Skeletal muscle tissue (tissue), 4 donors: ENCODE measurements around the gene TENM4. TPM values are rescaled to one million over a fixed set of nuclear protein-coding genes. Genes with fewer than 3 reads are reported as not detected.

Source experiments
- H3K27ac ChIP-seq: one replicate; pipeline ENCODE4 v1.7.0; 2013; ENCODE audit warnings: mild to moderate bottlenecking, low read depth, low read length, inconsistent platforms
- H3K27me3 ChIP-seq, 3 donors: one replicate each; pipeline ENCODE4 v1.7.0; 2013; ENCODE audit warnings: low read length in 3 of 3; ENCODE audit not compliant: control insufficient read depth in 3 of 3, insufficient read depth in 3 of 3
- H3K36me3 ChIP-seq, 3 donors: one replicate each; pipeline ENCODE4 v1.7.0; 2013; ENCODE audit warnings: low read length in 3 of 3; ENCODE audit not compliant: control insufficient read depth in 3 of 3, insufficient read depth in 3 of 3
- H3K4me1 ChIP-seq, 3 donors: one replicate each; pipeline ENCODE4 v1.7.0; 2013; ENCODE audit warnings: low read length in 3 of 3, mild to moderate bottlenecking in 3 of 3; ENCODE audit not compliant: control insufficient read depth in 3 of 3, insufficient read depth in 3 of 3
- H3K4me3 ChIP-seq, 3 donors: one replicate each; pipeline ENCODE4 v1.7.0; 2013; ENCODE audit warnings: low read length in 3 of 3
- H3K9ac ChIP-seq, 3 donors: one replicate each; pipeline ENCODE4 v1.7.0; 2013; ENCODE audit warnings: low read length in 3 of 3, mild to moderate bottlenecking in 3 of 3, moderate library complexity in 2 of 3, low read depth in 1 of 3
- H3K9me3 ChIP-seq, 3 donors: one replicate each; pipeline ENCODE4 v1.7.0; 2013; ENCODE audit warnings: low read length in 3 of 3; ENCODE audit not compliant: control insufficient read depth in 3 of 3
- total RNA-seq: library from RNA; depleted of rRNA; stranded (reverse); fragments of >200 nt; gene quantifications from one replicate; pipeline ENCODE4 v1.2.3, GENCODE V29; 2014
- donor health status: Osteomylitis.

TENM4 gene
- total RNA-seq, 1 donor from 2014 or later = 18.3 TPM

- Histone ChIP-seq H3K36me3 (no peaks in the 10 kb centered on the region), H3K4me1 (no peaks in the 10 kb centered on the region), H3K9ac (no peak overlapping the region), H3K27ac (no peak overlapping the region), H3K27me3 (peaks cover 2 to 3% (median 2%) of the 10 kb centered on the region in 3 donors), H3K9me3 (no peaks in the 10 kb centered on the region), H3K4me3 (no peak overlapping the region)
Observed at GRCh38 chr11:78708388-78708787, 732.4 kb downstream of the TENM4 start.

DNA sequence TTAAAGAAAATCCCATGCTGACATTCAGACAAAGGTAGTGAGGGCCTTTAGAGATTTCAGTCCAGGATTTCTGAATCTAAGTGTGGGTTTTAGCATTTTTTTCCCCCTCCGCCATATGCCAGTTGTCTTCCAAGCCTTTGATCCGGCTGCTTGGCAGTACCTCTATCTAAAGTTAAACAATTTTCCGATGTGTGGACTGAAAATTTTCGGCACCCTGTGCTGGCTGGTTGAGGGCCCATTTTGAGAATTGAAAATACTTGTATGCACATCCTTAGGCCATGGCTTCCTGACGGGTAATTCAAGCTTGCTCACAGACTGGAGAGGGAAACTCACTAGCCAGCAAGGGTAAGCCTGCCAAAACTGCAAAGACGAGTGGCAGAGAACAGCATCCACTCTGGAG, 734.3 kb downstream of the TENM4 start:
- Histone ChIP-seq H3K4me3 (no peak overlapping the region), H3K27me3 (peaks cover 0 to 2% (median 2%) of the 10 kb centered on the region in 3 donors), H3K4me1 (no peaks in the 10 kb centered on the region), H3K27ac (no peak overlapping the region), H3K9me3 (no peaks in the 10 kb centered on the region), H3K36me3 (peaks cover 0 to under 1% (median 0%) of the 10 kb centered on the region in 3 donors), H3K9ac (no peak overlapping the region)

DNA sequence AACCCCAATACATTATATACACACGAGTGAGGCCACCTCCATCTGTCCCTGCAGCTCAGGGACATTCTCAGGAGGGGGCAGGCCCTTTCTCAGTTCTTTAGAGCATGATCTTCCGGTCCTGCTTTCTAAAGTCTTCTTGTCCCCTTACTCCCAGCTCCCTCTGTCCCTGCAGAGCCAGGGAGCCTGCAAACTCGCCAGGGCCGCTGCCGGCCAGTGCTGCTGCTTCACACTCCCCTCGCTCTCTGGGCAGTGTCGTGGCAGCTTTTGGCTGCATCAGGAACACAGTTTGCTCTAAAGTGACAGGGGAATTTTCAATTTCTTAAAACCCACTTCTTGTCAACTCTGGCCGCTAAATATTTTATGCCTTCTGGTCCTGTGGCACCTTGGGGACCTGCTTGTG, 736.0 kb downstream of the TENM4 start:
- H3K9ac ChIP-seq = no peak overlapping the region
- H3K9me3 ChIP-seq = no peaks in the 10 kb centered on the region
- no peaks in the 10 kb centered on the region for H3K4me1 ChIP-seq
- H3K27me3 ChIP-seq = peaks cover 0 to 2% (median 0%) of the 10 kb centered on the region in 3 donors
- no peak overlapping the region for H3K4me3 ChIP-seq
- no peak overlapping the region for H3K27ac ChIP-seq
- peaks cover 0 to 2% (median 0%) of the 10 kb centered on the region in 3 donors for H3K36me3 ChIP-seq

DNA sequence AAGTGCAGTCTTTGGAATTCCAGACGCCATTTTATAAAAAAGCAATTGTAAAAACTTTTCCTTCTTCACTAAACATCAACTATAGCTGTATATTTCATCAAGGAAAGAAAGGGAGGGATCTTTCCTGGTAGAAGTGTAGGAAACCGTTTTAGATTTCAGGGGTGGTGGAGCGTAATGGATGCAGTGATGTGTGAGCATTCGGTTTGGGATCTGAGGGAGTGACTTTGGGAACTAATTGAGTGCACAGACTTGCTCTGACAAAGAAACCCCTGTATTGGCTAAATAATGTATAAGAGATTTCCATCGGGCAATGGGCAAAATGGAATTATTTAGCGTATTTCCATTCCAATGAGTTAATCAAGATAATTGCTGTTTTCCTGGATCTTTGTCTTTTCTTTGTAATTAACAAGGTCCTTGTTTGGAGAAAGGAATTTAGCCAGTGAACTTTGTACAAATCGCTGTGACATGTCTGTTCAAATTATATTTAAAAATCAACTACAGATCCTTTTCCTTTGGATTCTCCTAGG, 741.2 kb downstream of the TENM4 start:
- H3K27ac ChIP-seq = no peak overlapping the region
- H3K4me3 ChIP-seq = no peak overlapping the region
- no peaks in the 10 kb centered on the region for H3K9me3 ChIP-seq
- H3K4me1 ChIP-seq = no peaks in the 10 kb centered on the region
- peaks cover 0 to 2% (median 0%) of the 10 kb centered on the region in 3 donors for H3K36me3 ChIP-seq
- H3K27me3 ChIP-seq = no peaks in the 10 kb centered on the region
- no peak overlapping the region for H3K9ac ChIP-seq

GRCh38 chr11:78698612-78699011, 742.2 kb downstream of the TENM4 start:
- no peaks in the 10 kb centered on the region for H3K9me3 ChIP-seq
- peaks cover 0 to 2% (median 0%) of the 10 kb centered on the region in 3 donors for H3K36me3 ChIP-seq
- no peak overlapping the region for H3K27ac ChIP-seq
- no peaks in the 10 kb centered on the region for H3K4me1 ChIP-seq
- H3K27me3 ChIP-seq = no peaks in the 10 kb centered on the region
- no peak overlapping the region for H3K4me3 ChIP-seq
- no peak overlapping the region for H3K9ac ChIP-seq

- no peak overlapping the region for H3K27ac ChIP-seq
- no peaks in the 10 kb centered on the region for H3K9me3 ChIP-seq
- H3K36me3 ChIP-seq = no peaks in the 10 kb centered on the region
- H3K4me3 ChIP-seq = no peak overlapping the region
- no peak overlapping the region for H3K9ac ChIP-seq
- no peaks in the 10 kb centered on the region for H3K27me3 ChIP-seq
- H3K4me1 ChIP-seq = no peaks in the 10 kb centered on the region
Observed at GRCh38 chr11:78696177-78696576, 744.7 kb downstream of the TENM4 start.

- Histone ChIP-seq H3K9ac (no peak overlapping the region), H3K36me3 (no peaks in the 10 kb centered on the region), H3K27me3 (no peaks in the 10 kb centered on the region), H3K27ac (no peak overlapping the region), H3K4me1 (no peaks in the 10 kb centered on the region), H3K4me3 (no peak overlapping the region), H3K9me3 (no peaks in the 10 kb centered on the region)
Observed at GRCh38 chr11:78694152-78694551, 746.7 kb downstream of the TENM4 start.

DNA sequence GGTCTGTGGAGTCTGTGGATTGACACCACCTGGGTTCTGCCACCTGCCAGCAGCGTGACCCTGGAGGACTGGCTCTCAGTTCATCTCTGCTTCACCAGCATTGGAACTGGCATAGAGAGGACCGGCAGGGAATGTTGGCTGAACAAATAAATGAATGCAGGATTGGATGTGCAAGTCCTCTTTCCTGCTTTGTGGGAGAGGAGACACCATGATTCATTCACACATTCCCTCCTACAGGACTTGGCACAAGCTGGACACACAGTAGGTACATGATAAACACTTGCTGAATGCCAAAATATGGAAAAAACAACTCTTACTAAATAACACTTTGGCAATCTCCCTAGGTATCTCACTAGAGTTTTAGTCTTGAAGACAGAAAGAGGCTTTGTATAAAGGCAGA, 749.6 kb downstream of the TENM4 start:
- Histone ChIP-seq H3K27ac (no peak overlapping the region), H3K36me3 (no peaks in the 10 kb centered on the region), H3K9ac (no peak overlapping the region), H3K27me3 (no peaks in the 10 kb centered on the region), H3K4me1 (no peaks in the 10 kb centered on the region), H3K4me3 (no peak overlapping the region), H3K9me3 (no peaks in the 10 kb centered on the region)

- H3K4me3 ChIP-seq = no peak overlapping the region
- H3K4me1 ChIP-seq = no peaks in the 10 kb centered on the region
- H3K9me3 ChIP-seq = no peaks in the 10 kb centered on the region
- no peaks in the 10 kb centered on the region for H3K27me3 ChIP-seq
- no peaks in the 10 kb centered on the region for H3K36me3 ChIP-seq
- H3K27ac ChIP-seq = no peak overlapping the region
- no peak overlapping the region for H3K9ac ChIP-seq
Observed at GRCh38 chr11:78690352-78690987, 750.4 kb downstream of the TENM4 start.

GRCh38 chr11:78689585-78690153, 751.2 kb downstream of the TENM4 start:
- Histone ChIP-seq H3K4me3 (no peak overlapping the region), H3K9ac (no peak overlapping the region), H3K4me1 (no peaks in the 10 kb centered on the region), H3K27ac (no peak overlapping the region), H3K27me3 (no peaks in the 10 kb centered on the region), H3K36me3 (no peaks in the 10 kb centered on the region), H3K9me3 (no peaks in the 10 kb centered on the region)
